Measurements from ENCODE around the gene CABCOCO1.
"Not testable (repeated sequence)": the region's sequence is repeated elsewhere in the genome, so short reads cannot be mapped to it uniquely, and the experiment has no call there.

Gene CABCOCO1

DNA sequence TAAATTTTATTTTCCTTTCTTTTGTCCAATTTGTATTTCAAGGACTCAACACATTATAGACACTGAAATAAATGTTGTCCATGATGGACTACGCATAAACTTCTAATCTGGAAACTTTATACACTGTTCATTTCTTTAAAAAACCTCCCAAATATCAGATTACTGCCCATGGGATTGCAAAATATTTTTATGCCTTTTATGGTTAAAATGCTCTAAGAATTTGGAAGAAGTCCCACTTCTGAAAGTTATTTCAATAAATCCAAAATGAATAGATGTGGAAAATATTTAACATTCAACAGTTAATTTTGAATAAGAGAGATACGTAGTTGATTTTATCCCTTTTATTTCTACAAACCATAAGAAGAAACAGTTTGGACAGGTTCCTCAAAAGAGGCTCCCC is 46.1 kb downstream of the CABCOCO1 start:
- Mint-ChIP-seq H3K4me3 (no peak overlapping the region), H3K27ac (no peak overlapping the region), H3K27me3 (ENCODE audit: low read depth) (peaks cover 8% of the 10 kb centered on the region), H3K36me3 (ENCODE audit: low read depth) (no peaks in the 10 kb centered on the region), H3K4me1 (ENCODE audit: low read depth) (no peaks in the 10 kb centered on the region), H3K9me3 (no peaks in the 10 kb centered on the region)
- DNase-seq (ENCODE audit: low spot score), result no peak

DNA sequence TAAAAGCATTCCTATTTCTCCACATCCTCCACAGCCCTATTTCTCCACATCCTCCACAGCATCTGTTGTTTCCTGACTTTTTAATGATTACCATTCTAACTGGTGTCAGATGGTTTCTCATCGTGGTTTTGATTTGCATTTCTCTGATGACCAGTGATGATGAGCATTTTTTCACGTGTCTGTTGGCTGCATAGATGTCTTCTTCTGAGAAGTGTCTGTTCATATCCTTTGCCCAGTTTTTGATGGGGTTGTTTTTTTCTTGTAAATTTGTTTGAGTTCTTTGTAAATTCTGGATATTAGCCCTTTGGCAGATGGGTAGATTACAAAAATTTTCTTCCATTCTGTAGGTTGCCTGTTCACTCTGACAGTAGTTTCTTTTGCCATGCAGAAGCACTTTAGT is 49.4 kb downstream of the CABCOCO1 start:
- H3K36me3 Mint-ChIP-seq (ENCODE audit: low read depth); H3K4me3 Mint-ChIP-seq; H3K4me1 Mint-ChIP-seq (ENCODE audit: low read depth); H3K27ac Mint-ChIP-seq; H3K9me3 Mint-ChIP-seq; DNase-seq (ENCODE audit: low spot score): not testable (repeated sequence)
- peaks cover 13% of the 10 kb centered on the region for H3K27me3 Mint-ChIP-seq (ENCODE audit: low read depth)

DNA sequence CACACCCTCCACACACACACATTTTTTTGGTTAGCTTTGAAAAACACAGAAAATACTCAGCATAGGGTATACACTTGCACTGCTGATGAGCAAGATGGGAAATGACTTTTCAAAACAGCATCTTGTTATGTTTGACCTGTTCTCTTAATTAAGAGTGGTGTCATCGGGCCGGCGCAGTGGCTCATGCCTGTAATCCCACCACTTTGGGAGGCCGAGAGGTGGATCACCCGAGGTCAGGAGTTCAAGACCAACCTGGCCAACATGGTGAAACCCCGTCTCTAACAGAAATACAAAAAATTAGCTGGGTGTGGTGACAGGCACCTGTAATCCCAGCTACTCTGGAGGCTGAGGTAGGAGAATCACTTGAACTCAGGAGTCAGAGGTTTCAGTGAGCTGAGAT is 56.7 kb downstream of the CABCOCO1 start:
- H3K4me1 Mint-ChIP-seq (ENCODE audit: low read depth); H3K4me3 Mint-ChIP-seq; H3K36me3 Mint-ChIP-seq (ENCODE audit: low read depth); H3K9me3 Mint-ChIP-seq; H3K27ac Mint-ChIP-seq; DNase-seq (ENCODE audit: low spot score): not testable (repeated sequence)
- H3K27me3 Mint-ChIP-seq (ENCODE audit: low read depth), result peaks cover 12% of the 10 kb centered on the region

DNA sequence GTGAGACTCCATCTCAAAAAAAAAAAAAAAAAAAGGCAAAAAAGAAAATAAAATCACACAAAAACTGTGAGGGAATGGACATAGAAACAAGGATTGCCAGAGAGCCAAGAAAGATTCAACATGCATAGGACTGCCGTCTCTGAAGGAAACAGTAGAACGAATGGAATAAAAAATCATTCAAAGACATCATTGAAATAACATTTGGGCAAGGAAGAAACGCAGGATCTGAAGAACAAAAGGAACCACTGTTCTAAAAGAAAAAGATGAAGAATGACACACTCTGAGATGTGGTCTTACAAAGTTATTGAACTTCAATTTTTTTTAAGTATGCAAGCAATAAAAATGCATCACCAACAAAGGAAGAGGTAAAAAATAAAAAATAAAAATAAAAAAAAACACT is 57.2 kb downstream of the CABCOCO1 start:
- no peaks in the 10 kb centered on the region for H3K9me3 Mint-ChIP-seq
- H3K4me3 Mint-ChIP-seq, result no peak overlapping the region
- H3K27ac Mint-ChIP-seq, result no peak overlapping the region
- H3K4me1 Mint-ChIP-seq (ENCODE audit: low read depth), result no peaks in the 10 kb centered on the region
- H3K36me3 Mint-ChIP-seq (ENCODE audit: low read depth), result no peaks in the 10 kb centered on the region
- peaks cover 12% of the 10 kb centered on the region for H3K27me3 Mint-ChIP-seq (ENCODE audit: low read depth)
- no peak for DNase-seq (ENCODE audit: low spot score)

DNA sequence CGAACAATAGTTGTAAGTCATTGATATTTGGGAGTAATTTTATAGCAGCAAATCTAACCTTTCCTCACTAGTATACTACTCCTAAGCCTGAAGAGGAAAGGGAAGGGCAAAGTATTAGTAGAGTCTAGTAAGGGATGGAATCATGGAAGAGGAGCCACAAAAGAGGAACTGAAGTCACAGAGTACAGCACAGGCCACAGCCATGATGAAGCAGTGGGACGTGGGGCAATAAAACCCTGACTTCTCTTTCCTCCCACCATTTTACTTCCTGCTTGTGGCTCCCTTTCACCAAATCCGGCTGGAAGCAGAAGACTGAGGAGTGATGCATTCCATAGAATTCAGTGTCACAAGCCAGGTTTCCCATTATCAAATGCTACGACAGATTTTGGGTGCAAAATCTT is 58.7 kb downstream of the CABCOCO1 start:
- H3K9me3 Mint-ChIP-seq, result no peaks in the 10 kb centered on the region
- no peaks in the 10 kb centered on the region for H3K36me3 Mint-ChIP-seq (ENCODE audit: low read depth)
- H3K4me3 Mint-ChIP-seq, result no peak overlapping the region
- no peak overlapping the region for H3K27ac Mint-ChIP-seq
- no peaks in the 10 kb centered on the region for H3K4me1 Mint-ChIP-seq (ENCODE audit: low read depth)
- no peak for DNase-seq (ENCODE audit: low spot score)
- H3K27me3 Mint-ChIP-seq (ENCODE audit: low read depth), result peaks cover 7% of the 10 kb centered on the region

DNA sequence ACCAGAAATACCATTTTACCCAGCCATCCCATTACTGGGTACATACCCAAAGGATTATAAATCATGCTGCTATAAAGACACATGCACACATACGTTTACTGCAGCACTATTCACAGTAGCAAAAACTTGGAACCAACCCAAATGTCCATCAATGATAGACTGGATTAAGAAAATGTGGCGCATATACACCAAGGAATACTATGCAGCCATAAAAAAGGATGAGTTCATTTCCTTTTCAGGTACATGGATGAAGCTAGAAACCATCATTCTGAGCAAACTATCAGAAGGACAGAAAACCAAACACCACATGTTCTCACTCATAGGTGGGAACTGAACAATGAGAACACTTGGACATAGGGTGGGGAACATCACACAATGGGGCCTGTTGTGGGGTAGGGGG is 62.5 kb downstream of the CABCOCO1 start:
- H3K36me3 Mint-ChIP-seq (ENCODE audit: low read depth); H3K4me3 Mint-ChIP-seq; H3K27ac Mint-ChIP-seq; DNase-seq (ENCODE audit: low spot score); H3K9me3 Mint-ChIP-seq; H3K4me1 Mint-ChIP-seq (ENCODE audit: low read depth): not testable (repeated sequence)
- H3K27me3 Mint-ChIP-seq (ENCODE audit: low read depth), result peaks cover 19% of the 10 kb centered on the region

DNA sequence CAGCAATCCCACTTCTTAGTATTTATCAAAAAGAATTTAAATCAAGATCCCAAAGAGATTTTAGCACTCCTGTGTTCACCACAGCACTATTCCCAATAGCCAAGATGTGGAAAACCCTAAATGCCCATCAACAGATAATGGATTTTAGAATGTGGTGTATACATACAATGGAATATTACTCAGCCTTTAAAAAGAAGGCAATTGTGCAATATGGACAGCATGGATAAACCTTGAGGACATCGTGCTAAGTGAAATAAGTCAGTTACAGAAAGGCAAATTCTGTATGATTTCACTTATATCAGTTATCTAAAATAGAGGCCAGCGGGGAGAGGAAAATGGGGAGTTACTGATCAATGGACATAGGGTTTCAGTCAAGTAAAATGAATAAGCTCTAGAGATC is 66.9 kb downstream of the CABCOCO1 start:
- no peak overlapping the region for H3K4me3 Mint-ChIP-seq
- H3K27ac Mint-ChIP-seq, result no peak overlapping the region
- no peaks in the 10 kb centered on the region for H3K36me3 Mint-ChIP-seq (ENCODE audit: low read depth)
- no peaks in the 10 kb centered on the region for H3K9me3 Mint-ChIP-seq
- no peaks in the 10 kb centered on the region for H3K4me1 Mint-ChIP-seq (ENCODE audit: low read depth)
- peaks cover 39% of the 10 kb centered on the region for H3K27me3 Mint-ChIP-seq (ENCODE audit: low read depth)
- DNase-seq (ENCODE audit: low spot score), result no peak

DNA sequence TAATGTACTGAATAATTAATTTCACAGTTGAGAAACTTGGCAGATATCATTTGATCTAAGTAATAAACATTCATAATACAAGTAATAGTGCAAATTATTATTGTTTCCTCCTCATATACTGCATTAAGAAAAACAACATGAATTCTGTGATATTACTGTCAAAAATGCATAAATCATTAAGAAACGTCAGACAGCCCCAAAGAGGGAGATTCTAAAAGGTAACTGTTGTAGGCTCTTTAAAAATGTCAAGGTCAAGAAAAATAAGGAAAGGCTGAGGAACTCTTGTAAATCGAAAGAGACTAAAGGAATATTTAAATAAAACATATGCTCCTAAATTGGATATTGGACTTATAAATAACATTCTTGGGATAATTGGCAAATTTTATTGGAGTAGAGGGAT is 67.9 kb downstream of the CABCOCO1 start:
- no peaks in the 10 kb centered on the region for H3K9me3 Mint-ChIP-seq
- no peaks in the 10 kb centered on the region for H3K36me3 Mint-ChIP-seq (ENCODE audit: low read depth)
- no peak overlapping the region for H3K27ac Mint-ChIP-seq
- H3K4me1 Mint-ChIP-seq (ENCODE audit: low read depth), result no peaks in the 10 kb centered on the region
- H3K4me3 Mint-ChIP-seq, result no peak overlapping the region
- DNase-seq (ENCODE audit: low spot score), result no peak
- H3K27me3 Mint-ChIP-seq (ENCODE audit: low read depth), result peaks cover 45% of the 10 kb centered on the region

DNA sequence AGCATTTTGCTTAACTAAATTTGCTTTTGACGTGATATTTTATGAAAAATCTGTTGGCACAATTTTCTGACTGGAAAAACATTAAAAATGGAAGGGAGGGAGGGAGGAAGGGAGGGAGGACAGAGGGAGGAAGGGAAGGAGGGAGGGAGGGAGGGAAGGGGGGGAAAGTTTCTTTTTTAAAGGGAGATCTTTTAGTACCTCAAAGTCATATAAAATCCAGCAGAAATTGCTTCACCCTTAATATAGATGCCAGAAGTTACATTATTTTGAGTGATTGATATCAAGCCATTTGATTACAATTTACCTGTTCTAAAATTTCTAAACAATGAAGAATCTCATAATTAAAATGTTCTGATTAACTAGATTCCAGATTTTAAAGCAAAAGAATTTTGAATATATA is 68.9 kb downstream of the CABCOCO1 start:
- H3K4me1 Mint-ChIP-seq (ENCODE audit: low read depth), result no peaks in the 10 kb centered on the region
- H3K36me3 Mint-ChIP-seq (ENCODE audit: low read depth), result no peaks in the 10 kb centered on the region
- no peak for DNase-seq (ENCODE audit: low spot score)
- H3K9me3 Mint-ChIP-seq, result no peaks in the 10 kb centered on the region
- H3K4me3 Mint-ChIP-seq, result no peak overlapping the region
- peaks cover 54% of the 10 kb centered on the region for H3K27me3 Mint-ChIP-seq (ENCODE audit: low read depth)
- H3K27ac Mint-ChIP-seq, result no peak overlapping the region

DNA sequence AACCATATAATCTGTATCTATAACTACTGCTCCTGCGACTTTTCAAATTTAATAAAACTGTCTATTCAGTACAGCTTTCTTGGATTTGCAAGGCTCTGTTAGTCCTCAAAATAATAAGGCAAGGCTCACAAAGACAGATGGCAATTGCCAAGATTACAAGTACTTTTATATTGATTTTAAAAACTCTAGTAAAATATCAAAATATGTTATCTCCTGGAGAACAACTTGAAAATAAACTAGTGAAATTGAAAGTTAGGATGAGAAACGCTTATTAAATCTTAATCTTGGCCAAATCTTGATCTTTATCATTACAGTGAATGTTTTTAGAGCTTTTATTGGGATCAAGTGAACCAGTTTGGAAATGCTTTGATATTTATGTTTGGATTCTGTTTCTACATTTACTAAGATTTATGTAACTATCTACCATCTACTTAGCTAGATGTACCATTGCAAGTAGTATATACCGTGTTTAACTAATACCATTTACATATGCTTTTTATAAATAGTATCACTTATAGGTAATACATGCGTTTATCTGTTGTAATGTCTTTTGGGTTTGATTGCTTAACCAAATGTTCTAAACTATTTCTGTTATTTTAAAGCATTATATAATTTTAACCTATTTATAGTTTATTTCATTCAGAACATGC is 70.0 kb downstream of the CABCOCO1 start:
- H3K9me3 Mint-ChIP-seq, result no peaks in the 10 kb centered on the region
- peaks cover 57% of the 10 kb centered on the region for H3K27me3 Mint-ChIP-seq (ENCODE audit: low read depth)
- H3K27ac Mint-ChIP-seq, result no peak overlapping the region
- H3K36me3 Mint-ChIP-seq (ENCODE audit: low read depth), result no peaks in the 10 kb centered on the region
- H3K4me1 Mint-ChIP-seq (ENCODE audit: low read depth), result peaks cover 3% of the 10 kb centered on the region
- no peak for DNase-seq (ENCODE audit: low spot score)
- no peak overlapping the region for H3K4me3 Mint-ChIP-seq

DNA sequence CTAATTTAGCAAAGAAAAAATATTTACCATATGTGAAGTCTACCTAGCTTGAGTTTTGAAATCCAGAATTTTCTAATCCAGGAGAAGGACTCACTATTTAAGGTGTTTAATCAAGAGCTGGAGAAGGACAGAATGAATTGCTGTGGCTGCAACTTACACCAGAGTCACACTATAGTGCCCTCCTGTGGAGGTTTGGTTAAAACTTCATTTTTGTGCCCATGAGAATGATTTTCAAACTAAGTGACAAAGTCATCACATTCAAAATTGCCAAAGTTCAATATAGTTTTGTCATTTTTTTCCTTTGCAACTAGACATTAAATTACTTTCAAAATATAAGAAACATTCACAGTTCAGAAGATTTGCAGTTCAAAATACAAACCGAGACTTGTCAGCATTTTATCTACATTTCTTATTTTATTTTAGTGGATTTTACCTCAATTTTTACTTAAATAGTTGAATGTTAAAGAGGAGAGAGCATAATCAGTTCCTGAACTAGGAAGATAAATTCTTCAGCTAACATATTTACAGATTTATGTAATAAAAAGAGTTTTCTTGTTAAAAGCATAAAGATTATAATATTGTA is 70.7 kb downstream of the CABCOCO1 start:
- Mint-ChIP-seq H3K27ac (no peak overlapping the region), H3K36me3 (ENCODE audit: low read depth) (no peaks in the 10 kb centered on the region), H3K4me1 (ENCODE audit: low read depth) (peaks cover 3% of the 10 kb centered on the region), H3K4me3 (no peak overlapping the region), H3K9me3 (no peaks in the 10 kb centered on the region), H3K27me3 (ENCODE audit: low read depth) (peaks cover 56% of the 10 kb centered on the region)
- no peak for DNase-seq (ENCODE audit: low spot score)

DNA sequence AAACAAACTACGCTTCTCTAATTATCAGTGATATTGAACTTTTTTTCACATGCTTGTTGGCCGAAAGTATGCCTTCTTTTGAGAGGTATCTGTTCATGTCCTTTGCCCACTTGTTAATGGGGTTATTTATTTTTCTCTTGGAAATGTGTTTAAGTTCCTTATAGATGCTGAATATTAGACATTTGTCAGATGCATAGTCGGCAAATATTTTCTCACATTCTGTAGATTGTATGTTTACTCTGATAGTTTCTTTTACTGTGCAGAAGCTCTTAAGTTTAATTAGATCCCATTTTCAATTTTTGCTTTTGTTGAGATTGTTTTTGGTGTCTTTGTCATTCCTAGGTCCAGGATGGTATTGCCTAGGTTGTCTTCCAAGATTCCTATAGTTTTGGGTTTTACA is 73.2 kb downstream of the CABCOCO1 start:
- H3K9me3 Mint-ChIP-seq, result no peaks in the 10 kb centered on the region
- peaks cover 3% of the 10 kb centered on the region for H3K4me1 Mint-ChIP-seq (ENCODE audit: low read depth)
- H3K27ac Mint-ChIP-seq, result no peak overlapping the region
- no peak overlapping the region for H3K4me3 Mint-ChIP-seq
- peaks cover 47% of the 10 kb centered on the region for H3K27me3 Mint-ChIP-seq (ENCODE audit: low read depth)
- no peak for DNase-seq (ENCODE audit: low spot score)
- H3K36me3 Mint-ChIP-seq (ENCODE audit: low read depth), result no peaks in the 10 kb centered on the region

DNA sequence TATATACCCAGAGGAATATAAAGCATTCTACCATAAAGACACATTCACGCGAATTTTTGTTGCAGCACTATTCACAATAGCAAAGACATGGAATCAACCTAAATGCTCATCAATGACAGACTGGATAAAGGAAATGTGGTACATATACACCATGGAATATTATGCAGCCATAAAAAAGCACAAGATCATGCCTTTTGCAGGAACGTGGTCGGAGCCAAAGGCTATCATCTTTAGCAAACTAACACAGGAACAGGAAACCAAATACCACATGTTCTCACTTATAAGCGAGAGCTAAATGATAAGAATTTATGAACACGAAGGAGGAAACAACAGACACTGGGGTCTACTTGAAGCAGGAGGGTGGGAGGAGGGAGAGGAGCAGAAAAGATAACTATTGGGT is 74.7 kb downstream of the CABCOCO1 start:
- not testable (repeated sequence) for H3K4me3 Mint-ChIP-seq; H3K4me1 Mint-ChIP-seq (ENCODE audit: low read depth); H3K36me3 Mint-ChIP-seq (ENCODE audit: low read depth); H3K9me3 Mint-ChIP-seq; DNase-seq (ENCODE audit: low spot score); H3K27ac Mint-ChIP-seq
- peaks cover 48% of the 10 kb centered on the region for H3K27me3 Mint-ChIP-seq (ENCODE audit: low read depth)

DNA sequence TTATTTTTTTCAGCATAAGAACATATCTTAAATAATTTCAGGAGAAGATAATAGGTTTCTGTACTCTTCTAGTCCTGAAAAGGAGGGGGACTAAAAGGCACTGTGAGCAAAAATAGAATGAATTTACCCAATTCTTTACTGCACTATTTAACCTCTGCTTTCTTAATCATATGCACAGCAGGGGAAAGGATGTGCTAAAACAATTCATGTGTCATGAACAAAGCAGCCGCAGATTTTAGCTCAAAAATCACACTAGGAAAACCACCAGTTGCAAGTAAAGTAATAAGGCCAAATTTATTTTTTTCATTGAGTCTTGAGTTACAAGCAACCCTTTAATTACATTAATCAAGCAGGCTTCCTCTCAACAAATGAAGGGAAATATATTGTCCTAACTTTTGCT is 80.1 kb downstream of the CABCOCO1 start:
- H3K9me3 Mint-ChIP-seq, result peaks cover 17% of the 10 kb centered on the region
- no peak overlapping the region for H3K4me3 Mint-ChIP-seq
- no peak for DNase-seq (ENCODE audit: low spot score)
- no peaks in the 10 kb centered on the region for H3K4me1 Mint-ChIP-seq (ENCODE audit: low read depth)
- H3K27ac Mint-ChIP-seq, result no peak overlapping the region
- H3K36me3 Mint-ChIP-seq (ENCODE audit: low read depth), result no peaks in the 10 kb centered on the region
- peaks cover 18% of the 10 kb centered on the region for H3K27me3 Mint-ChIP-seq (ENCODE audit: low read depth)

DNA sequence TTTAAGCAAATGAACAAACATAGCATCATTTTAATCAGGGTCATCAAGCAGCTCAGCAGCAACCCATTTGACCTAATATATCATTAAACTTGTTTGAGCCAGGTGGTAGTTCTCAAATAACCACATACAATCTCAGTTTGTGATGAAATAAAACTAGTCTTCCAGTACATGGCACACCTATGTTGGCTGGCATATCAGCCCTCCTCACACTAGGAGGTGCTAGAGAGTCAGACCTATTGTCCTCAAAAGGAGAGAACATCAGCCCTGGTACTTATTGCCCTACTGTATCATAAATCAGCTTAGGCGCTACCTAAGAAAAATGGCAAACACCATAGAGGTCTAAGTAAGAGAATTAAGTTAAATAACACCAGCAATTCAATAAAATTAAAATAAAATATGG is 81.7 kb downstream of the CABCOCO1 start:
- Mint-ChIP-seq H3K27me3 (ENCODE audit: low read depth) (peaks cover 16% of the 10 kb centered on the region), H3K4me3 (no peak overlapping the region), H3K36me3 (ENCODE audit: low read depth) (no peaks in the 10 kb centered on the region), H3K4me1 (ENCODE audit: low read depth) (no peaks in the 10 kb centered on the region), H3K9me3 (peaks cover 17% of the 10 kb centered on the region), H3K27ac (no peak overlapping the region)
- DNase-seq (ENCODE audit: low spot score), result no peak
